K562 (cell line): ENCODE measurements around the gene LRRC8C. TPM values are rescaled to one million over a fixed set of nuclear protein-coding genes. Genes with fewer than 3 reads are reported as not detected.

ENCODE experiments used
- ATAC-seq: fragments of 200-7000 bp; cut with Tn5 transposase; 3 replicates; pipeline ENCODE4 v1.9.1; 2020; ENCODE audit warnings: moderate library complexity
- BruUV-seq: library from RNA; stranded (reverse); fragments of 400-500 nt; replicated peaks from 2 replicates; lab custom pipeline; 2021; lab: Mats Ljungman, UMichigan
- CTCF ChIA-PET: fragments of 300-600 bp; formaldehyde crosslinking; extraction: SDS; loops from one replicate; lab custom pipeline; 2021; ENCODE audit warnings: low intra/inter-chr PET ratio; lab: Yijun Ruan, JAX
- POLR2A ChIA-PET: fragments of 300-600, 350-650 bp; sonication (Branson Sonifier 250); formaldehyde crosslinking; extraction: SDS; loops from one replicate; lab custom pipeline; 2021; ENCODE audit warnings: antibody characterized with exemption, inconsistent platforms; lab: Yijun Ruan, JAX
- DNase-seq, 4 experiments: peaks; one replicate each; pipeline versions ENCODE4 v3.0.0 to v3.0.0-alpha.2; 2011 to 2018; ENCODE audit warnings: low spot score in 3 of 4, mixed read lengths in 3 of 4; ENCODE audit errors: extremely low read depth in 1 of 4
- FAIRE-seq: peaks from 2 replicates; lab custom pipeline; 2011; peaks lifted over from hg19 to GRCh38; lab: Jason Lieb, UNC
- H2AFZ ChIP-seq: 2 replicates; pipeline ENCODE4 v1.6.0; 2011; ENCODE audit warnings: low read depth, low read length, control low read depth, inconsistent platforms
- H3K27ac ChIP-seq: fragments of 200-600 bp; 3 replicates; pipeline ENCODE4 v1.8.0; 2011; ENCODE audit warnings: low read depth, mild to moderate bottlenecking, control low read depth, inconsistent platforms, low read length, moderate library complexity, mixed read lengths; ENCODE audit errors: extremely low read depth
- H3K27me3 ChIP-seq, 2 experiments: fragments of 300-600 bp in 1 of 2; 2 replicates in 1 of 2; 3 replicates in 1 of 2; pipeline versions ENCODE4 v1.6.0 to v1.8.0; 2011; ENCODE audit warnings: inconsistent platforms in 2 of 2, low read length in 2 of 2, mild to moderate bottlenecking in 1 of 2, mixed read lengths in 1 of 2, moderate library complexity in 1 of 2; ENCODE audit not compliant: control insufficient read depth in 2 of 2, insufficient read depth in 2 of 2
- H3K36me3 ChIP-seq: fragments of 300-600 bp; 3 replicates; pipeline ENCODE4 v1.8.0; 2011; ENCODE audit warnings: mild to moderate bottlenecking, low read length, inconsistent platforms; ENCODE audit not compliant: control insufficient read depth, insufficient read depth
- H3K4me1 ChIP-seq, 2 experiments: fragments of 200-600 bp in 1 of 2; replicated peaks in 1 of 2; 2 replicates in 1 of 2; 3 replicates in 1 of 2; pipeline versions ENCODE4 v1.5.1 to v1.8.0; 2011; ENCODE audit warnings: inconsistent platforms in 2 of 2, low read length in 2 of 2, mild to moderate bottlenecking in 1 of 2, mixed read lengths in 1 of 2, moderate library complexity in 1 of 2; ENCODE audit not compliant: control insufficient read depth in 2 of 2, insufficient read depth in 2 of 2
- H3K4me2 ChIP-seq: 2 replicates; pipeline ENCODE4 v1.6.1; 2011; ENCODE audit warnings: low read length, control low read depth, inconsistent platforms, mixed read lengths; ENCODE audit not compliant: insufficient read depth
- H3K4me3 ChIP-seq: fragments of 200-600 bp; sonication (generic), shearing (Covaris generic); 2 replicates; pipeline ENCODE4 v1.5.1; 2016; ENCODE audit warnings: control low read depth, inconsistent platforms
- H3K79me2 ChIP-seq: fragments of 200-600 bp; 3 replicates; pipeline ENCODE4 v1.8.0; 2011; ENCODE audit warnings: low read length, inconsistent platforms; ENCODE audit not compliant: control insufficient read depth, insufficient read depth
- H3K9ac ChIP-seq, 2 experiments: 2 replicates each; pipeline versions ENCODE4 v1.6.0 to v1.6.1; 2011; ENCODE audit warnings: low read depth in 2 of 2, low read length in 2 of 2, control low read depth in 1 of 2, inconsistent platforms in 1 of 2, mild to moderate bottlenecking in 1 of 2, mixed read lengths in 1 of 2; ENCODE audit not compliant: insufficient read depth in 1 of 2
- H3K9me1 ChIP-seq: one replicate; pipeline ENCODE4 v1.6.0; 2011; ENCODE audit warnings: inconsistent platforms, mild to moderate bottlenecking, low read length, moderate library complexity; ENCODE audit not compliant: control insufficient read depth, insufficient read depth
- H3K9me3 ChIP-seq: replicated peaks from 2 replicates; pipeline ENCODE4 v1.5.1; 2011; ENCODE audit warnings: low read depth, low read length, inconsistent platforms; ENCODE audit not compliant: control insufficient read depth, insufficient read depth
- H4K20me1 ChIP-seq: replicated peaks from 2 replicates; pipeline ENCODE4 v1.6.1; 2011; ENCODE audit warnings: low read length, inconsistent platforms, mixed read lengths; ENCODE audit not compliant: control insufficient read depth, insufficient read depth
- BRD4 ChIP-seq: fragments of 200-600 bp; sonication (generic); IDR thresholded peaks from 2 replicates; pipeline ENCODE4 v1.6.1; 2017; ENCODE audit warnings: inconsistent platforms
- EP300 ChIP-seq: IDR thresholded peaks from 2 replicates; pipeline ENCODE4 v1.6.1; 2012; ENCODE audit warnings: low read length, improper control_type of control experiment
- NFYB ChIP-seq: IDR thresholded peaks from 2 replicates; pipeline ENCODE4 v1.6.1; 2011; ENCODE audit warnings: mild to moderate bottlenecking, moderate library complexity; ENCODE audit not compliant: insufficient read length; ENCODE audit errors: extremely low read depth
- NR2F6 ChIP-seq: fragments of 450-650 bp; formaldehyde crosslinking; IDR thresholded peaks from 2 replicates; pipeline ENCODE4 v1.4.0; 2020; ENCODE audit warnings: mild to moderate bottlenecking
- PPARD ChIP-seq: fragments of 250-450 bp; sonication (Bioruptor Pico); IDR thresholded peaks from 2 replicates; pipeline ENCODE4 v1.8.0; 2022; ENCODE audit warnings: inconsistent platforms, mild to moderate bottlenecking, moderate library complexity
- SMARCC2 ChIP-seq: fragments of 450-650 bp; IDR thresholded peaks from 2 replicates; pipeline ENCODE4 v1.6.1; 2017; ENCODE audit warnings: antibody characterized with exemption, moderate library complexity, mild to moderate bottlenecking, low read depth
- ZNF12 ChIP-seq: sonication (generic); formaldehyde crosslinking; IDR thresholded peaks from 2 replicates; pipeline ENCODE4 v1.4.0; 2020; ENCODE audit warnings: mild to moderate bottlenecking, missing genetic modification reagents
- ZNF75A ChIP-seq: fragments of 450-650 bp; formaldehyde crosslinking; IDR thresholded peaks from 2 replicates; pipeline ENCODE4 v1.4.0; 2020; ENCODE audit warnings: mild to moderate bottlenecking
- ZNF785 ChIP-seq: fragments of 250-450 bp; sonication (Bioruptor Pico); IDR thresholded peaks from 2 replicates; pipeline ENCODE4 v1.4.0; 2020; ENCODE audit warnings: mild to moderate bottlenecking
- WGBS: fragments of 100-300 bp; shearing (Covaris generic); methylation state at CpG from one replicate; pipeline ENCODE4 v1.1.6; 2016; ENCODE audit warnings: low coverage, mixed read lengths; ENCODE audit not compliant: insufficient coverage; ENCODE audit errors: missing lambda C conversion rate; 5-methylcytosine and 5-hydroxymethylcytosine counted together
- in situ Hi-C: fragments of 300-500 bp; cut with MboI; formaldehyde crosslinking; loops from 4 replicates; pipeline ENCODE4 v1.15.0; 2018; ENCODE audit warnings: inconsistent platforms, mixed read lengths
- intact Hi-C: fragments of 100-400 bp; cut with micrococcal nuclease; formaldehyde crosslinking; loops from 2 replicates; pipeline ENCODE4 v1.14.2; 2022
- polyA plus RNA-seq, 8 experiments: library from polyadenylated mRNA; depleted of rRNA in 4 of 8; stranded (reverse) in 5 of 8; unstranded in 3 of 8; fragments of >200 nt; fragmentation: Nextera tagmentation in 2 of 8; fragmentation: Illumina TruSeq in 1 of 8; extraction: Ambion mirVana in 2 of 8; extraction: Trizol in 1 of 8; gene quantifications; 2 replicates each; pipeline versions ENCODE4 v1.2.1 to v1.2.3, GENCODE V29; 2011 to 2014; ENCODE audit warnings: inconsistent platforms in 1 of 8, missing spikeins in 1 of 8
- total RNA-seq, 7 experiments: library from RNA; depleted of rRNA in 6 of 7; stranded (reverse); fragments of >200 nt in 6 of 7; fragmentation: Illumina TruSeq in 2 of 7; extraction: Trizol in 2 of 7; gene quantifications; 2 replicates each; pipeline versions ENCODE4 v1.2.1 to v1.2.3, GENCODE V29; 2011 to 2021; ENCODE audit warnings: low replicate concordance in 1 of 7
- TF ChIP-seq, protein P1 (sequence below): fragments of 450-650 bp; formaldehyde crosslinking; conservative IDR thresholded peaks from 2 replicates; pipeline ENCODE4 v1.4.0; 2022; ENCODE audit warnings: mild to moderate bottlenecking, missing genetic modification characterization

The LRRC8C gene
- total and polyA plus RNA-seq, 9 of the 15 experiments (the other 6 are each of a cell fraction or from before 2014, with no cell fraction given), result 1.00 to 12.5 (median 4.5) TPM

DNA sequence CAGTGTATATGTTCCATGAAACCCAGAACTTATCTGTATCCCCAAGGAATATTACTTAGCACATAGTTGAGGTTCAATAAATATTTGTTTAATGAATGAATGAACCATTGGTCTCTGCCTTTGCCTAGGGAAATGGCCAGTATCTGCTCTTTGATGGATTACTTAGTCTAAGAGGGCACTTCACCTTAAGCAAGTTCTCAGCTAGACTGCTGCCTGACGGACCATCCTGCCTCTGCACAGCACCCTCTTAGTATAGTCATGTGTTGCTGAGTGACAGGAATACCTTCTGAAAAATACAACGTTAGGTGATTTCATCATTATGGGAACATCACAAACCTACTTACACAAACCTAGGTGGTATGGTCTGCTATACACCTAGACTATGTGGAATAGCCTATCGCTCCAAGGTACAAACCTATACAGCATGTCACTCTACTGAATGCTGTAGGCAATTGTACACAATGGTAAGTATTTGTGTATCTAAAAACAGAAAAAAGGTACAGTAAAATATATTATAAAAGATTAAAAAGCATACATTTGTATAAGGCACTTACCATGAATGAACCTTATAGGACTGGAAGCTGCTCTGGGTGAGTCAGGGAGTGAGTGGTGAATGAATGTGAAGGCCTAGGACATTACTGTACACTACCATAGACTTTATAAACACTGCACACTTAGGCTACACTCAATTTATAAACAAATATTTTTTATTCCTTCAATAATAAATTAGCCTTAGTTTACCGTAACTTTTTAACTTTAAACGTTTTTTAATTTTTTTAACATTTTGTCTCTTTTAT lies 104.2 kb downstream of the LRRC8C start:
- WGBS, result 57% methylated on average over 5 of the region's 5 CpGs
- peaks cover 4 to 8% of the 10 kb centered on the region in 2 experiments; a peak in 2 of 5 replicates for H3K4me1 ChIP-seq
- no peaks in the 10 kb centered on the region for H3K9me1 ChIP-seq
- DNase-seq (no peak), ATAC-seq (no peak), FAIRE-seq (no peak)
- no peaks in the 10 kb centered on the region for H3K79me2 ChIP-seq
- H2AFZ ChIP-seq, result no peak overlapping the region
- H3K36me3 ChIP-seq, result no peaks in the 10 kb centered on the region
- POLR2A ChIA-PET, result interaction anchor here (1.0 kb wide), 1 partner anchor 8 kb away, joined by 3 read pairs; no protein-coding TSS in a partner anchor
- in situ Hi-C loops (no loop called here), intact Hi-C loops (no loop called here)
- no peaks in the 10 kb centered on the region for H4K20me1 ChIP-seq
- CTCF ChIA-PET, result no interaction called here
- H3K4me3 ChIP-seq, result no peak overlapping the region
- H3K9ac ChIP-seq, result no peak overlapping the region
- TF ChIP-seq ZNF785 (CRISPR knock-in tag) (no peak), PPARD (CRISPR knock-in tag) (no peak), ZNF12 (CRISPR knock-in tag) (no peak), EP300 (no peak), NR2F6 (no peak), BRD4 (no peak), ZNF75A (no peak), NFYB (no peak), SMARCC2 (no peak)
- TF ChIP-seq, protein P1, sequence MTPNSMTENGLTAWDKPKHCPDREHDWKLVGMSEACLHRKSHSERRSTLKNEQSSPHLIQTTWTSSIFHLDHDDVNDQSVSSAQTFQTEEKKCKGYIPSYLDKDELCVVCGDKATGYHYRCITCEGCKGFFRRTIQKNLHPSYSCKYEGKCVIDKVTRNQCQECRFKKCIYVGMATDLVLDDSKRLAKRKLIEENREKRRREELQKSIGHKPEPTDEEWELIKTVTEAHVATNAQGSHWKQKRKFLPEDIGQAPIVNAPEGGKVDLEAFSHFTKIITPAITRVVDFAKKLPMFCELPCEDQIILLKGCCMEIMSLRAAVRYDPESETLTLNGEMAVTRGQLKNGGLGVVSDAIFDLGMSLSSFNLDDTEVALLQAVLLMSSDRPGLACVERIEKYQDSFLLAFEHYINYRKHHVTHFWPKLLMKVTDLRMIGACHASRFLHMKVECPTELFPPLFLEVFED (CRISPR knock-in tag), result no peak
- BruUV-seq, result no TSS peak
- H3K4me2 ChIP-seq, result no peak overlapping the region
- H3K9me3 ChIP-seq, result no peaks in the 10 kb centered on the region
- H3K27ac ChIP-seq, result no peak overlapping the region
- H3K27me3 ChIP-seq, result no peaks in the 10 kb centered on the region
